Measurements from ENCODE around the gene NUP62CL.

GRCh38 chrX:107117993-107118321 lies 88.3 kb downstream of the NUP62CL start:
- TF ChIP-seq CTCF (IDR thresholded peaks at IDR 0.05), result no peak
- no peak for TF ChIP-seq POLR2A (IDR thresholded peaks at IDR 0.05)

Data from lower leg skin (tissue), 3 donors.